Fibroblast of gingiva (primary cell): ENCODE data around the gene LARP4B.
"Not testable (repeated sequence)": the region's sequence is repeated elsewhere in the genome, so short reads cannot be mapped to it uniquely, and the experiment has no call there.

Experiments
- DNase-seq: peaks from one replicate; pipeline ENCODE4 v3.0.0-alpha.2; 2011; ENCODE audit warnings: low read depth

Gene LARP4B

GRCh38 chr10:958106-958505, 26.6 kb upstream of the LARP4B start:
- DNase-seq = no peak

- no peak for DNase-seq
These were observed 24.3 kb upstream of the LARP4B start for GRCh38 chr10:955820-956217.

- DNase-seq = no peak
These were observed 23.8 kb upstream of the LARP4B start for GRCh38 chr10:955127-955819.

GRCh38 chr10:954396-954795, 22.9 kb upstream of the LARP4B start:
- DNase-seq = no peak

GRCh38 chr10:953836-954235, 22.3 kb upstream of the LARP4B start:
- no peak for DNase-seq

- DNase-seq = no peak
These were observed 17.9 kb upstream of the LARP4B start for GRCh38 chr10:949446-949845.

GRCh38 chr10:948347-948746, 16.8 kb upstream of the LARP4B start:
- no peak for DNase-seq

GRCh38 chr10:947881-948280, 16.4 kb upstream of the LARP4B start:
- no peak for DNase-seq

- no peak for DNase-seq
These were observed 15.5 kb upstream of the LARP4B start for GRCh38 chr10:947051-947450.

- no peak for DNase-seq
These were observed 14.3 kb upstream of the LARP4B start for GRCh38 chr10:945778-946177.

- DNase-seq = peak; percentile 82
These were observed 12.7 kb upstream of the LARP4B start for GRCh38 chr10:944034-944831.

GRCh38 chr10:943334-944033, 12.0 kb upstream of the LARP4B start:
- DNase-seq = no peak

- DNase-seq = no peak
These were observed 7.6 kb upstream of the LARP4B start for GRCh38 chr10:938941-939678.

- DNase-seq = no peak
These were observed 3.4 kb upstream of the LARP4B start for GRCh38 chr10:934746-935406.

GRCh38 chr10:934165-934564, 2.7 kb upstream of the LARP4B start:
- DNase-seq = not testable (repeated sequence)

- no peak for DNase-seq
These were observed 1.1 kb upstream of the LARP4B start for GRCh38 chr10:932589-932988.

- DNase-seq = peak; percentile 26
These were observed 730 bp downstream of the LARP4B start for GRCh38 chr10:930625-931325.

GRCh38 chr10:929960-930624, 1.4 kb downstream of the LARP4B start:
- DNase-seq = no peak

GRCh38 chr10:927131-927530, 4.4 kb downstream of the LARP4B start:
- no peak for DNase-seq

- DNase-seq = no peak
These were observed 5.3 kb downstream of the LARP4B start for GRCh38 chr10:926075-926698.
